D721Med (cell line): ENCODE results near the gene NHERF1.

Experiments
- DNase-seq: peaks from one replicate; pipeline ENCODE4 v3.0.0; 2011; ENCODE audit warnings: low spot score; ENCODE audit not compliant: insufficient read length
- FAIRE-seq: peaks from 2 replicates; lab custom pipeline; 2011; peaks lifted over from hg19 to GRCh38; lab: Jason Lieb, UNC
- CTCF ChIP-seq: IDR thresholded peaks from 2 replicates; pipeline ENCODE4 v1.5.1; 2012; ENCODE audit warnings: mild to moderate bottlenecking, control low read depth; ENCODE audit not compliant: insufficient read depth; ENCODE audit errors: missing control alignments

NHERF1 gene

GRCh38 chr17:74712301-74712700 lies 36.1 kb upstream of the NHERF1 start:
- DNase-seq (no peak), FAIRE-seq (no peak)
- no peak for TF ChIP-seq CTCF

GRCh38 chr17:74712756-74713155 lies 35.7 kb upstream of the NHERF1 start, which contains the start of gene CD300LF:
Gene CD300LF (minus strand): TSS chr17:74712923. CDS start chr17:74712866, 57 bp downstream.
- TF ChIP-seq CTCF: no peak
- no peak for DNase-seq
- FAIRE-seq: no peak

GRCh38 chr17:74713171-74713755 lies 35.2 kb upstream of the NHERF1 start:
- no peak for TF ChIP-seq CTCF
- no peak for DNase-seq
- FAIRE-seq: no peak

GRCh38 chr17:74715144-74715543 lies 33.3 kb upstream of the NHERF1 start:
- DNase-seq: no peak

GRCh38 chr17:74720506-74720905 lies 27.9 kb upstream of the NHERF1 start:
- FAIRE-seq: no peak
- no peak for DNase-seq
- no peak for TF ChIP-seq CTCF

More at GRCh38 chr17:74715144-74715543, 33.3 kb upstream of the NHERF1 start:
- TF ChIP-seq CTCF: no peak
- no peak for FAIRE-seq

- DNase-seq: no peak
- no peak for TF ChIP-seq CTCF
- no peak for FAIRE-seq
Measured at GRCh38 chr17:74722782-74723181, 25.6 kb upstream of the NHERF1 start.

- no peak for TF ChIP-seq CTCF
- FAIRE-seq: no peak
Measured at GRCh38 chr17:74723891-74724290, 24.5 kb upstream of the NHERF1 start.

More at GRCh38 chr17:74723891-74724290, 24.5 kb upstream of the NHERF1 start:
- DNase-seq: no peak
